Activated T-cell treated with anti-CD3 and anti-CD28 coated beads, Interleukin-2, amount 50 U/mL, for 1 hour (primary cell): Measurements from ENCODE around the gene ANKRD16.
A peak's percentile ranks its signal among the peaks of the same experiment; 100 is the strongest.
"Not testable (repeated sequence)": the region's sequence is repeated elsewhere in the genome, so short reads cannot be mapped to it uniquely, and the experiment has no call there.

Source experiments
- DNase-seq: peaks from one replicate; pipeline ENCODE4 v3.0.0-alpha.2; 2020

Gene ANKRD16

DNA sequence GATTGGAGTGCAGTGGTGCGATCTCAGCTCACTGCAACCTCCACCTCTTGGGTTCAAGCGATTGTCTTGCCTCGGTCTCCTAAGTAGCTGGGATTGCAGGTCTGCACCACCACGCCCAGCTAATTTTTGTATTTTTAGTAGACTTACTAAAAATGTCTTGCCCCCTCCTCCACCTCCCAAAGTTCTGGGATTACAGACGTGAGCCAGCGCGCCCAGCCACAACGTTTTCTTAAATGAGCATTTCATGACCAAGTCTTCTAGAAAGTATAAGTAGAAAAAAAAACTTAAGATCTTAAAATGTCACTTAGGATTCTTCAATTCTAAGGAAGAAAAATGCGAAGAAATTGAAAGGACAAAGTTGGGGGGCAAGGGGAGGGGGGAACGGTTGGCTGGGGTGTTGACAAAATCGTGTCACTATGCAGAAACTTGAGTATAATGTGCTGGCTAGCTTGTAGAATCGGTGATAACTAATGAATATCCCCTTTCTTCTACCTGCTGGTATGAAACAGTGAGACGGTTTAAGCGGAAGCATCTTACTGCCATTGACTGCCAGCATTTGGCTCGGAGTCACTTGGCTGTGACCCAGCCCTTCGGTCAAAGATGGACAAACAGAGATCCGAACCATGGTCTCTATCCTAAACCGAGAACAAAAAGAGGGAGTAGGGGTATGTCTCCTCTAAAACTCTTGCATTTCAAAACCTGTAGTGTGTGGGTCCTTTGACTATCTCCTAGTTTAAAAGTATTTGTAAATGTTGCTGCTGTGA, 13.0 kb upstream of the ANKRD16 start:
- no peak for DNase-seq

DNA sequence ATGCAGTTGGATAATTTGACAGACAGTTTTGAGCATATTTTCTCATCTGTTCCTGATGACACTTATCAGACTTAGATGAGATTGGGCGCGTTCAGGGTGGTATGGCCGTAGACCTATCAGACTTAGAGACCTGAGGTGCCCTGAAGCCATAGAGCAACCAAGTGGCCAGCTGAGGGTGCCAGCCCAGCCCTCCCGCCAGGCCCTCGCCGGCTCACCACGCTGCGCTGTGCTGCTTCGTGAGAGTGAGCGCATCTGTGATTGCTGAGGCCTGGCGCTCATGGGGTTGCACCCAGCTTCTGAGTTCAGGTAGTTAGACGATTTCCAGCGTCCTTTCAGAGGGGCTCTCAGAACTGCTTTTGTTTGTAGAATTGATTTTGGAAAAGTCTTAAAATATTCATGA, 10.6 kb upstream of the ANKRD16 start:
- DNase-seq, result no peak

- DNase-seq, result no peak
Measured at GRCh38 chr10:5898163-5898562, 8.5 kb upstream of the ANKRD16 start.

DNA sequence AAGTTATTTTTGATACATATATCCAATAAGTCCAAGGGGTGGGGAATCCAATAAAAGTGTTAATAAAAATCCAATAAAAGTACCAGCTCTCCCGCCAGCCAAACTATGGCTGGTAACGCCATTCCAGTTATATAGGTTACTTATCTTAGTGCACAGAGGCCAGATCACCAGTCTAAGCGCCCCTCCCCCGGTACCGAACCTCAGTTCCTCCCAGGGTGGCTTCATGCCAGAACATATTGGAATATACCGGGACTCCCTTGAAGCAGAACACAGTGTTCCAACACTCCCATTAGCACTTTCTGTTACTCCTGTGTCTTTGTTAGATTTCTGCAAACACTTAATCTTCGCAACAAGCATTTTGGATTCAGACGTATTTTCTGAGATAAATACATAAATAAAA, 7.8 kb upstream of the ANKRD16 start:
- DNase-seq, result no peak

DNA sequence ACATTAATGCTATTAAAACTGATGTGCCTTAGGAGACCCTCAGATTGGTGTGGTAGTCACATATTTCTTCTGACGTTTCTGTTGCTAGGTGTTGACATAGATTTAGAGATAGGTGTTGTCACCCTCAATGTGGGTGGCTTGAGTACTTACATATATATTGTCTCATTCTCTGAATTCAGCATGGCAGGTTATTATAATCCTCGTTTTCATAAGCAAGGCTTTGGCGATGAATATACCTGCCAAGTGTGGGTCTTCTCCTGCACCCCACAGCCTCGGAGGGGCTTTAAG, 7.3 kb upstream of the ANKRD16 start:
- no peak for DNase-seq

- DNase-seq, result no peak
Measured at GRCh38 chr10:5896208-5897052, 6.7 kb upstream of the ANKRD16 start.

DNA sequence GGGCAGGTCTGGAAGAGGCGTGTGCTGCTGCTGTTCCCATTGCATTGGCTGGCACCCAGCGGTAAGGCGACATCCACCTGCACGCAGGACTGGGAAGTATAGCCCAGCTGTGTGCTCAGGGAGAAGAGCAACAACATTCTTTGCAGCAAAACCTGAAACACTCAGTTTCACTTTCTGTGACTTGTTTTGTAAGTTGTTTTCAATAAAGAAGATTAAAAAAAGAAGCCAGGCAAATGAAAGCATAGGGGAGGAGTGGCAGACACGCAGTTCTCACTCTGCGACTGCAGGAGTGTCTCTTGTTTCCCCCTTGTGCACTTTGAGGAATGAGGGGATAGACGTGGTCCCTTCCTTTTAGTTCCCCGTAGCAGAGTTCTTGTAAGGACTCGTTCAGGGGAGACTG, 6.1 kb upstream of the ANKRD16 start:
- DNase-seq, result no peak

GRCh38 chr10:5895365-5895764, 5.7 kb upstream of the ANKRD16 start:
- no peak for DNase-seq

GRCh38 chr10:5894873-5895272, 5.2 kb upstream of the ANKRD16 start:
- no peak for DNase-seq

GRCh38 chr10:5894403-5894802, 4.7 kb upstream of the ANKRD16 start:
- no peak for DNase-seq

- no peak for DNase-seq
Measured at GRCh38 chr10:5893321-5893720, 3.6 kb upstream of the ANKRD16 start.

DNA sequence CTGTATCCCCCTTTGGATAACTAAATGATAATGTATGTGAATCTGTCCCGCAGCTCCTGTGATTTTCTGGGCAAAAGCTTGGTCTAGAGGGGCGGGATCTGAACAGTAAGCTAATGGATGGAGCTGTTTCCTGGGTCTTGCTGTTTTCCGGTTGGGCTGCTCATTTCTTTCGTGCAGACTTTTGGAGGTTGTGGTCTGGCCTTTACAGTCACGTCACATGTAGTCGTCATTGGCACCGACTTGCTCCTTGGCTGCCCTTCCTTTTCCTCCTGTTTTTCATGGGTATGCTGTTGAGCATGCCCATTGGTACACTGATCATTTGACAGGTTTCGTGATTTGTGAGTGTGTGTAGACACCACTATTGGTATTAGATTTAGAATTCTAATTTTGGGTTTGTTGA, 2.3 kb upstream of the ANKRD16 start:
- no peak for DNase-seq

DNA sequence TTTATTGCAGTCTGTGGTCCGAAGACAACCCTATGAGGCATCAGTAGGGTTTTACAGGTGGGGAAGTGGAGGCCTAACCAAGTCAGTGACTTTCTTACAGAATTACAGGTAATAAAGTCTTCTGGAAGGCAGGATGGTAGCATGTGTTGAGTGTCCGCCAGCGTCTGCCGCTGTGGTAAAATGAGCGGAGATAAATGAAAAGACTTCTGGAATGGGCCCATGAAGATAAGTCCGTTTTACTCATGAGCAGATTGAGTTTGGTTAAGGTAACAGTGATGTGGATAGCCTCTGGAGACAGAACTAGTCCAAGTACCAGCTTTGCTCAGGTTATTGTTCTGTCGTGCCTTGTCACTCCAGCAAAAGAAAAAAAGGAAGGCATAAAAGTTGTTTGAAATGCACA, 1.3 kb upstream of the ANKRD16 start:
- DNase-seq, result no peak

- no peak for DNase-seq
Measured at GRCh38 chr10:5890452-5890915, 791 bp upstream of the ANKRD16 start.

DNA sequence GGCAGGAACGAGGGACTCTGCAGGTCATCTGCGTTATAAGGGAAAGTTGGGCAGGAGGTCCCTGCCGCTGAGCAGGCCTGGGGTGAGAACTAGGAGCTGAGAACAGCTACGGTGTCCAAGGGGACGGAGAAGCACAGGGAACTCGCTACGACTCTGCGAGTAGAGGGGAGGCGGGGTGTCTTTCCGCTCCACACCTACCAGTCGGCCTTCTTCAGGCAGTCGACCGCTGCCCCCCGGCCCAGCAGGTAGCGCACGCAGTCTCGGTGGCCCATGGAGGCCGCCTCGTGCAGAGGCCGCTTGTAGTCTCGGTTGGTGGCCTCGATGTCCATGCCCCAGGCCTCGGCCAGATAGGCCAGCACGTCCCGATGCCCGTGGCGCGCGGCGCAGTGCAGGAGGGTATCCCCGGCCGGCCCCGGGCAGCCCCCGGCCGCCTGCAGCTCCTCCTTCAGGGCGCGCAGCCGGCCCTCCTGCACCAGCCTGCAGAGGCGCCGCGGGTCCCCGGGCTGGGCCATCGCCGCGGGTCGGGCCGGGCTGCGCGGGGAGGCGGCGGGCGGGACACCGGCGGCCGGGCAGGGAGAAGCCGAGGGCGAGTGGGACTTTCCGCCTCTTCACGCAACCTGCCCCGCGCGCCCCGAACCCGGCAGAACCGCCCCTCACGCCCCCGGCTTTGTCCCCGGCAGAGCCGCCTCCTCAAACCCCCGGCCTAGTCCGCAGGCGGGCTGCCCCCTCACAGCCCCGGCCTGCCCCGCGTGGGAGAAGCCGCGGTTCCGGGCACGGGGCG, 660 bp downstream of the ANKRD16 start:
- peak; percentile 55 for DNase-seq

GRCh38 chr10:5888351-5888750, 1.3 kb downstream of the ANKRD16 start:
- no peak for DNase-seq

DNA sequence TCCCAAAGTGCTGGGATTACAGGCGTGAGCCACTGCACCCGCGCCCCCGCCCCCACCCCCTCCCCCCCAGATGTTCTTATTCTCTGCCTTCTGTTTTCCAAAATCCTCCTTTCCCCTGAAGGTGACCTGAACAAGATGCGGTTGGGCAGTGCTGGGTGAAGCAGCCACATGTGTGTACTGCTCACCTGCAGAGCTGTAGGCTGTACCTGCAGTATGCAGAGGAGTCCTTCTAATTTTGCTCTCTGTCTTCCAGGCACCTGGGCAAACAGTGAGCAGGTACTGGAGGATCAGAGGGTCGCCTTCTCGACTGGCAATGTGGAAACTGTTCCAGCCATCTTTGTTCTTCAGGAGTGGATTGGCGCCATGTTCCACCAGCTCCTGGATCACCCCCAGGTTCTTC, 2.1 kb downstream of the ANKRD16 start:
- no peak for DNase-seq

DNA sequence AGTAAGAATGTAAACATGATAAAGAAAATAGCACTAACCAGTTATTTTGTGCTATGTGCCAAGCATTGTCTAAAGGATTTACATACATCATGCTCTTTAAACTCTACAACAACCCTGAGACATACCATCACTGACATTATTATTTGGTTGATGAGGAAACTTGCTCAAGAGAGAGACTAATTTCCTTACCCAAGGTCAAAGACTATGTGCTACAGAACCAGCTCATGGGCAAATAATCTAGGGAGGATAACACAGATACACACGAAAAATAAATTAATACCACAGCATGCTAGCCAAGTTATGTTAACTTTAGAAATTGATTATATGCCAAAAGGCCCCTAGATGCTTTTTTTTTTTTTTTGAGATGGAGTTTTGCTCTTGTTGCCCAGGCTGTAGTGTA, 2.7 kb downstream of the ANKRD16 start:
- no peak for DNase-seq

DNA sequence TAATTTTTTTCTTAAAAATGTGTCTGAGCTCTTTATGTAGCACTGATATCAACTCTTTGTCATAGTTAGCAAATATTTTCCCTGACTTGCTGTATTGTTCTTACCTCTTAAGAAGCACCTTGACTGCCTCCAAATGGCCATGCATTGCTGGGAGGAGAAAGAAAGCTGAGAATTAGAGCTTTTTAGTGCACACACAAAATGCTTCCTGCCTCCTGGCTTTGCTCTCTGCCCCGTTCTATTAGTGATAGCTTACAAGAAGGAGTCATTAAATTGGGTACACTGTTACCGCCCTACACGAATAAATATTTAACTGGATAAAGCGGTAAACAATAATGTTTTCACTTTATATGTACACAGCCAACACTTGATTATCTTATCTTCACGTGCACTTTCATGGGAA, 4.1 kb downstream of the ANKRD16 start:
- no peak for DNase-seq

GRCh38 chr10:5882961-5883360, 6.7 kb downstream of the ANKRD16 start:
- no peak for DNase-seq

- DNase-seq, result not testable (repeated sequence)
Measured at GRCh38 chr10:5877041-5877440, 12.7 kb downstream of the ANKRD16 start.

DNA sequence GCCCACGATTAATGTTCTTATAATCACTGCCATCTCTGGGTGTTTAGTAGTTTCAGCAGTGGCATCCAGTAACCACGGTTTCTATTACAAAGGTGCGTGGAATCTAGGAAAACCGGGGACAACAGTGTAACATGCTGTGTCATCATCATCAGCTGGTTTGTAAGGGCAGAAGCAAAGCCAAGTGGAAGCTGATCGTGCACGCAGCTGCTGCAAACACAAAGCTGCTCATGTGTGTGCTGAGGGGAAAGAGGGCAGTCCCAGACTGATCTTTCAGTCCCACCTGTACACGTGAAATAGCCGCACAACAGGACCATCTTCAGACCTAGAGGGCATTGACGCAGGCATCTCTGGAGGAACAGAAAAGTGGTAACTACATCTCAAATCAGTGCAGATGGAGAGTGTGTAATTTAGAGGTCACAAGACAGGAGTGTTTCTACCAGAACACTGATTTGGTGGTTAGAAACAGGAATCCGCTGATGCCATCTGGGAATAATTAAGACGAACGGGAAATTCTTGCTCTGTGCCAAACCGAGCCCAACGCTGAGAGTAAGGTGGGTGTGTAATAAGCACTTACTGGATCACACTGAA, 13.4 kb downstream of the ANKRD16 start:
- DNase-seq, result no peak

GRCh38 chr10:5873515-5873995, 16.1 kb downstream of the ANKRD16 start:
- DNase-seq, result peak; percentile 65
